ENCODE data around the gene ATXN10. TPM values are rescaled to one million over a fixed set of nuclear protein-coding genes. Genes with fewer than 3 reads are reported as not detected.
A peak's percentile ranks its signal among the peaks of the same experiment; 100 is the strongest.

ATXN10 gene
- total and polyA plus RNA-seq, 7 experiments from 2014 or later = 64.2 to 105 (median 76.1) TPM

GRCh38 chr22:45688600-45689080 lies 17.0 kb downstream of the ATXN10 start:
- H3K36me3 ChIP-seq (ENCODE audit: control insufficient read depth in 2 of 3, insufficient read depth in 3 of 3, low read length in 3 of 3) = peaks cover 0 to 22% (median 0%) of the 10 kb centered on the region in 3 experiments
- H3K9me3 Mint-ChIP-seq = no peaks in the 10 kb centered on the region
- H3K27me3 ChIP-seq (ENCODE audit: control insufficient read depth in 2 of 2, insufficient read depth in 2 of 2, low read length in 2 of 2) = no peaks in the 10 kb centered on the region
- no peak overlapping the region for H3K4me3 ChIP-seq (ENCODE audit: low read length)
- H3K36me3 Mint-ChIP-seq = peaks cover 5 to 20% (median 13%) of the 10 kb centered on the region in 5 donors
- H3K4me3 Mint-ChIP-seq = no peak overlapping the region
- H3K9me3 ChIP-seq (ENCODE audit: control insufficient read depth in 2 of 3, low read length in 3 of 3) = no peaks in the 10 kb centered on the region
- peak overlapping the region in 2 of 9 donors; percentile 7 to 33 for H3K27ac Mint-ChIP-seq
- POLR2A ChIA-PET = no interaction called here
- H3K27me3 Mint-ChIP-seq = no peaks in the 10 kb centered on the region
- H3K4me1 Mint-ChIP-seq = peaks cover 7 to 50% (median 41%) of the 10 kb centered on the region in 7 donors
- CTCF ChIA-PET = no interaction called here
- ATAC-seq (no peak), DNase-seq (no peak)
- intact Hi-C loops (cut with micrococcal nuclease) = no loop called here
- no peak overlapping the region for H3K27ac ChIP-seq (ENCODE audit: low read depth, low read length)
- H3K4me1 ChIP-seq (ENCODE audit: control insufficient read depth in 2 of 2, insufficient read depth in 2 of 2, low read length in 2 of 2) = no peaks in the 10 kb centered on the region

- Mint-ChIP-seq H3K27ac (peak overlapping the region in 3 of 9 donors; percentile 7 to 28 (median 14)), H3K9me3 (no peaks in the 10 kb centered on the region), H3K36me3 (peaks cover 5 to 23% (median 15%) of the 10 kb centered on the region in 5 donors), H3K27me3 (no peaks in the 10 kb centered on the region), H3K4me1 (peaks cover 7 to 50% (median 41%) of the 10 kb centered on the region in 7 donors), H3K4me3 (no peak overlapping the region)
- CTCF ChIA-PET = no interaction called here
- Histone ChIP-seq H3K27me3 (ENCODE audit: control insufficient read depth in 2 of 2, insufficient read depth in 2 of 2, low read length in 2 of 2) (no peaks in the 10 kb centered on the region), H3K36me3 (ENCODE audit: control insufficient read depth in 2 of 3, insufficient read depth in 3 of 3, low read length in 3 of 3) (peaks cover 0 to 28% (median 0%) of the 10 kb centered on the region in 3 experiments), H3K4me3 (ENCODE audit: low read length) (no peak overlapping the region), H3K4me1 (ENCODE audit: control insufficient read depth in 2 of 2, insufficient read depth in 2 of 2, low read length in 2 of 2) (no peaks in the 10 kb centered on the region), H3K27ac (ENCODE audit: low read depth, low read length) (no peak overlapping the region), H3K9me3 (ENCODE audit: control insufficient read depth in 2 of 3, low read length in 3 of 3) (no peaks in the 10 kb centered on the region)
- POLR2A ChIA-PET = no interaction called here
- intact Hi-C loops (cut with micrococcal nuclease) = no loop called here
- ATAC-seq = no peak
- DNase-seq = no peak
Measured at GRCh38 chr22:45689211-45689610, 17.6 kb downstream of the ATXN10 start.

GRCh38 chr22:45690008-45690407 lies 18.4 kb downstream of the ATXN10 start:
- H3K36me3 Mint-ChIP-seq = peaks cover 5 to 23% (median 15%) of the 10 kb centered on the region in 5 donors
- Histone ChIP-seq H3K27me3 (ENCODE audit: control insufficient read depth in 2 of 2, insufficient read depth in 2 of 2, low read length in 2 of 2) (no peaks in the 10 kb centered on the region), H3K36me3 (ENCODE audit: control insufficient read depth in 2 of 3, insufficient read depth in 3 of 3, low read length in 3 of 3) (peaks cover 0 to 29% (median 0%) of the 10 kb centered on the region in 3 experiments), H3K4me1 (ENCODE audit: control insufficient read depth in 2 of 2, insufficient read depth in 2 of 2, low read length in 2 of 2) (no peaks in the 10 kb centered on the region), H3K27ac (ENCODE audit: low read depth, low read length) (no peak overlapping the region), H3K4me3 (ENCODE audit: low read length) (no peak overlapping the region), H3K9me3 (ENCODE audit: control insufficient read depth in 2 of 3, low read length in 3 of 3) (no peaks in the 10 kb centered on the region)
- H3K27ac Mint-ChIP-seq = peak overlapping the region in 4 of 9 donors; percentile 18 to 67 (median 36)
- H3K9me3 Mint-ChIP-seq = no peaks in the 10 kb centered on the region
- intact Hi-C loops (cut with micrococcal nuclease) = no loop called here
- no peak overlapping the region for H3K4me3 Mint-ChIP-seq
- ATAC-seq = no peak
- no peaks in the 10 kb centered on the region for H3K27me3 Mint-ChIP-seq
- H3K4me1 Mint-ChIP-seq = peaks cover 7 to 50% (median 41%) of the 10 kb centered on the region in 7 donors
- ChIA-PET CTCF (no interaction called here), POLR2A (no interaction called here)
- DNase-seq = no peak

GRCh38 chr22:45692549-45692948 lies 20.9 kb downstream of the ATXN10 start:
- POLR2A ChIA-PET = no interaction called here
- ATAC-seq = no peak
- no peak for DNase-seq
- H3K27ac Mint-ChIP-seq = peak overlapping the region in 1 of 9 donors; percentile 32
- Histone ChIP-seq H3K4me3 (ENCODE audit: low read length) (no peak overlapping the region), H3K4me1 (ENCODE audit: control insufficient read depth in 2 of 2, insufficient read depth in 2 of 2, low read length in 2 of 2) (no peaks in the 10 kb centered on the region), H3K27ac (ENCODE audit: low read depth, low read length) (no peak overlapping the region), H3K36me3 (ENCODE audit: control insufficient read depth in 2 of 3, insufficient read depth in 3 of 3, low read length in 3 of 3) (peaks cover 0 to 41% (median 0%) of the 10 kb centered on the region in 3 experiments), H3K9me3 (ENCODE audit: control insufficient read depth in 2 of 3, low read length in 3 of 3) (no peaks in the 10 kb centered on the region), H3K27me3 (ENCODE audit: control insufficient read depth in 2 of 2, insufficient read depth in 2 of 2, low read length in 2 of 2) (no peaks in the 10 kb centered on the region)
- H3K9me3 Mint-ChIP-seq = no peaks in the 10 kb centered on the region
- H3K4me3 Mint-ChIP-seq = no peak overlapping the region
- H3K4me1 Mint-ChIP-seq = peaks cover 7 to 36% (median 32%) of the 10 kb centered on the region in 7 donors
- CTCF ChIA-PET = no interaction called here
- H3K27me3 Mint-ChIP-seq = no peaks in the 10 kb centered on the region
- peaks cover 5 to 35% (median 24%) of the 10 kb centered on the region in 5 donors for H3K36me3 Mint-ChIP-seq
- intact Hi-C loops (cut with micrococcal nuclease) = no loop called here

GRCh38 chr22:45693835-45694234 lies 22.2 kb downstream of the ATXN10 start:
- Histone ChIP-seq H3K27ac (ENCODE audit: low read depth, low read length) (no peak overlapping the region), H3K4me3 (ENCODE audit: low read length) (no peak overlapping the region), H3K36me3 (ENCODE audit: control insufficient read depth in 2 of 3, insufficient read depth in 3 of 3, low read length in 3 of 3) (peaks cover 0 to 42% (median 0%) of the 10 kb centered on the region in 3 experiments), H3K27me3 (ENCODE audit: control insufficient read depth in 2 of 2, insufficient read depth in 2 of 2, low read length in 2 of 2) (no peaks in the 10 kb centered on the region), H3K4me1 (ENCODE audit: control insufficient read depth in 2 of 2, insufficient read depth in 2 of 2, low read length in 2 of 2) (no peaks in the 10 kb centered on the region), H3K9me3 (ENCODE audit: control insufficient read depth in 2 of 3, low read length in 3 of 3) (no peaks in the 10 kb centered on the region)
- DNase-seq = no peak
- intact Hi-C loops (cut with micrococcal nuclease) = no loop called here
- H3K4me1 Mint-ChIP-seq = peaks cover 7 to 25% (median 22%) of the 10 kb centered on the region in 7 donors
- no peak for ATAC-seq
- peaks cover 5 to 45% (median 32%) of the 10 kb centered on the region in 5 donors for H3K36me3 Mint-ChIP-seq
- no peaks in the 10 kb centered on the region for H3K27me3 Mint-ChIP-seq
- H3K9me3 Mint-ChIP-seq = no peaks in the 10 kb centered on the region
- H3K27ac Mint-ChIP-seq = no peak overlapping the region
- H3K4me3 Mint-ChIP-seq = no peak overlapping the region
- ChIA-PET CTCF (no interaction called here), POLR2A (no interaction called here)

GRCh38 chr22:45696227-45696626 lies 24.6 kb downstream of the ATXN10 start:
- POLR2A ChIA-PET = no interaction called here
- no peaks in the 10 kb centered on the region for H3K9me3 Mint-ChIP-seq
- H3K4me3 Mint-ChIP-seq = no peak overlapping the region
- Histone ChIP-seq H3K4me3 (ENCODE audit: low read length) (no peak overlapping the region), H3K4me1 (ENCODE audit: control insufficient read depth in 2 of 2, insufficient read depth in 2 of 2, low read length in 2 of 2) (no peaks in the 10 kb centered on the region), H3K27ac (ENCODE audit: low read depth, low read length) (no peak overlapping the region), H3K27me3 (ENCODE audit: control insufficient read depth in 2 of 2, insufficient read depth in 2 of 2, low read length in 2 of 2) (no peaks in the 10 kb centered on the region), H3K36me3 (ENCODE audit: control insufficient read depth in 2 of 3, insufficient read depth in 3 of 3, low read length in 3 of 3) (peaks cover 0 to 53% (median 3%) of the 10 kb centered on the region in 3 experiments), H3K9me3 (ENCODE audit: control insufficient read depth in 2 of 3, low read length in 3 of 3) (no peaks in the 10 kb centered on the region)
- CTCF ChIA-PET = no interaction called here
- intact Hi-C loops (cut with micrococcal nuclease) = no loop called here
- no peaks in the 10 kb centered on the region for H3K27me3 Mint-ChIP-seq
- H3K27ac Mint-ChIP-seq = peak overlapping the region in 1 of 9 donors; percentile 33
- H3K36me3 Mint-ChIP-seq = peaks cover 5 to 48% (median 36%) of the 10 kb centered on the region in 5 donors
- ATAC-seq (no peak), DNase-seq (no peak)
- peaks cover 0 to 5% (median 0%) of the 10 kb centered on the region in 7 donors for H3K4me1 Mint-ChIP-seq

- no peak for DNase-seq
- CTCF ChIA-PET = no interaction called here
- H3K36me3 Mint-ChIP-seq = peaks cover 7 to 63% (median 53%) of the 10 kb centered on the region in 5 donors
- ATAC-seq = no peak
- Histone ChIP-seq H3K36me3 (ENCODE audit: control insufficient read depth in 2 of 3, insufficient read depth in 3 of 3, low read length in 3 of 3) (peaks cover 6 to 61% (median 17%) of the 10 kb centered on the region in 3 experiments), H3K4me3 (ENCODE audit: low read length) (no peak overlapping the region), H3K9me3 (ENCODE audit: control insufficient read depth in 2 of 3, low read length in 3 of 3) (no peaks in the 10 kb centered on the region), H3K27ac (ENCODE audit: low read depth, low read length) (no peak overlapping the region), H3K4me1 (ENCODE audit: control insufficient read depth in 2 of 2, insufficient read depth in 2 of 2, low read length in 2 of 2) (no peaks in the 10 kb centered on the region), H3K27me3 (ENCODE audit: control insufficient read depth in 2 of 2, insufficient read depth in 2 of 2, low read length in 2 of 2) (no peaks in the 10 kb centered on the region)
- no peaks in the 10 kb centered on the region for H3K27me3 Mint-ChIP-seq
- H3K9me3 Mint-ChIP-seq = no peaks in the 10 kb centered on the region
- peaks cover 0 to 5% (median 0%) of the 10 kb centered on the region in 7 donors for H3K4me1 Mint-ChIP-seq
- no peak overlapping the region for H3K4me3 Mint-ChIP-seq
- POLR2A ChIA-PET = no interaction called here
- no peak overlapping the region for H3K27ac Mint-ChIP-seq
- intact Hi-C loops (cut with micrococcal nuclease) = no loop called here
Measured at GRCh38 chr22:45698094-45698493, 26.5 kb downstream of the ATXN10 start.

Data from naive thymus-derived CD4-positive, alpha-beta T cell (primary cell).